ENCODE results near the gene SLC17A6. TPM values are rescaled to one million over a fixed set of nuclear protein-coding genes. Genes with fewer than 3 reads are reported as not detected.

Gene SLC17A6
- total RNA-seq, 1 experiment from 2014 or later: not detected

DNA sequence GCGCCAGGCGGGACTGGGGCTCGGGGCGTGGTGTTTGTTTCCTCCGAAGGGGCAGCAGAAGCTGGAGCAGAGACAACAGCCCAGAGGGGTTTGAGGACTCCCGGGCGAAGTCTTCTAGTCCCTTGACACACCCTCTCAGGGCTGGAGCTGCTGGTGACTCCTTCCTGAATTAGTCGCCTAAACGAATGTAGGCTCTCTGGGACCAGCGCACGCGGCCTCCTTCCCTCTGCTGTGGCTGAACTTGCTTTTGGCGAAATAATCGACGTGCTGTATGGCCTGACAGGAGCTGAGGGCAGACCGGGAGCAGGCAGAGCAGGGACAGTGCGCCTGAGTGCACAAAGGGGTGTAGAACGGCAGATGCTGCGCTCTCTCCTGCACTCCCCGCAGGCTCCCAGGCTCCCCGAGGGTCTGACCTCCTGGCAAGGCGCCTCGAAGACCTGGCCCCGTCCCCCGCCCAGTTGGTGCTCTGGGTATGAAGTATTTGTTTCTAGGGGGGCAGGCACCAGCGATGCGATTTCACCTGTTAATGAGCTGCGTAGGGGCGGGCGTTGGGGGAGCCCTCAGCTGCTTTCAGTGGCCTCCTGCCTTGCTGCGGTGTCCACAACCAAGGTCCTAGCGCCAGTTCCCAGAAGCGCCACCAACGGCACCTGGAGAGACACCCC lies 5.3 kb downstream of the SLC17A6 start:
- POLR2A ChIA-PET (ENCODE audit: unreplicated experiment): no interaction called here
- no peak for TF ChIP-seq CTCF (conservative IDR thresholded peaks at IDR 0.05)
- TF ChIP-seq EZH2 (IDR thresholded peaks at IDR 0.05; ENCODE audit: low read depth): no peak
- intact Hi-C loops (cut with micrococcal nuclease; ENCODE audit: unreplicated experiment): no loop called here
- Histone ChIP-seq H3F3A (ENCODE audit: insufficient read depth, low read depth) (no peaks in the 10 kb centered on the region), H3K4me1 (replicated peaks; ENCODE audit: insufficient read depth) (no peaks in the 10 kb centered on the region), H3K9me3 (ENCODE audit: insufficient read depth, low read depth) (no peaks in the 10 kb centered on the region), H3K79me2 (ENCODE audit: low read depth) (no peaks in the 10 kb centered on the region), H3K9me2 (ENCODE audit: insufficient read depth) (no peaks in the 10 kb centered on the region), H3K27me3 (ENCODE audit: insufficient read depth, low read depth) (peaks cover 47% of the 10 kb centered on the region), H3K4me3 (no peak overlapping the region), H3K36me3 (ENCODE audit: low read depth) (no peaks in the 10 kb centered on the region), H2AFZ (no peak overlapping the region), H3K4me2 (no peak overlapping the region), H3K27ac (no peak overlapping the region), H4K20me1 (ENCODE audit: insufficient read depth) (no peaks in the 10 kb centered on the region)
- no peak for DNase-seq
- CTCF ChIA-PET: no interaction called here
- no TSS peak for BruUV-seq (replicated peaks)

- intact Hi-C loops (cut with micrococcal nuclease; ENCODE audit: unreplicated experiment): no loop called here
- no peak overlapping the region for H2AFZ ChIP-seq
- TF ChIP-seq CTCF (conservative IDR thresholded peaks at IDR 0.05) (no peak), EZH2 (IDR thresholded peaks at IDR 0.05; ENCODE audit: low read depth) (no peak)
- peaks cover 47% of the 10 kb centered on the region for H3K27me3 ChIP-seq (ENCODE audit: insufficient read depth, low read depth)
- H3K79me2 ChIP-seq (ENCODE audit: low read depth): no peaks in the 10 kb centered on the region
- no peaks in the 10 kb centered on the region for H3K36me3 ChIP-seq (ENCODE audit: low read depth)
- ChIA-PET CTCF (no interaction called here), POLR2A (ENCODE audit: unreplicated experiment) (no interaction called here)
- no peaks in the 10 kb centered on the region for H3K9me2 ChIP-seq (ENCODE audit: insufficient read depth)
- H4K20me1 ChIP-seq (ENCODE audit: insufficient read depth): no peaks in the 10 kb centered on the region
- H3K4me3 ChIP-seq: no peak overlapping the region
- H3K9me3 ChIP-seq (ENCODE audit: insufficient read depth, low read depth): no peaks in the 10 kb centered on the region
- no peaks in the 10 kb centered on the region for H3K4me1 ChIP-seq (replicated peaks; ENCODE audit: insufficient read depth)
- DNase-seq: no peak
- no peak overlapping the region for H3K27ac ChIP-seq
- no peak overlapping the region for H3K4me2 ChIP-seq
- no TSS peak for BruUV-seq (replicated peaks)
- H3F3A ChIP-seq (ENCODE audit: insufficient read depth, low read depth): no peaks in the 10 kb centered on the region
These were observed 5.9 kb downstream of the SLC17A6 start for GRCh38 chr11:22344081-22344480.

DNA sequence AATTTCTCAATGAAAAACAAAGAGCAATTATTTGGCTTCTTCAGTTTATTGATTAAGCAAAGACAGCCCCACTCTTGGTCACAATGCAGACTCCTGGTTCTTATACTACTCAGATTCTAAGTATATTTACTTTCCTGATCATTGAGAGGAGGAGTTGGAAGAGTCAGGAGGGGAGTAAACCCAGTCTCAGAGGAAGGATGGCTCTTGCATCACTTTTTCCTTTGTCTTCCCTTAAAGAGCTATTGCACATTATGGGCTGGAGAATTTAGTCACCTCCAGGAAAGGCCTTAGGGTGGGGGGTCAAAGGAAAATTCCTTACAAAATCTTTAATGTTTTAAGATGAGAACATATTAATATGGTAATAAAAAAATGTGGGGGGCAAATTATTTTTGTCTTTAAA lies 8.1 kb downstream of the SLC17A6 start:
- H3K79me2 ChIP-seq (ENCODE audit: low read depth): no peaks in the 10 kb centered on the region
- H3K27me3 ChIP-seq (ENCODE audit: insufficient read depth, low read depth): peaks cover 34% of the 10 kb centered on the region
- ChIA-PET POLR2A (ENCODE audit: unreplicated experiment) (no interaction called here), CTCF (interaction anchor here (0.7 kb wide), 1 partner anchor 447 kb away, joined by 4 read pairs; no protein-coding TSS in a partner anchor)
- no peak overlapping the region for H3K27ac ChIP-seq
- H3F3A ChIP-seq (ENCODE audit: insufficient read depth, low read depth): no peaks in the 10 kb centered on the region
- no peak overlapping the region for H2AFZ ChIP-seq
- no peak overlapping the region for H3K4me2 ChIP-seq
- no peaks in the 10 kb centered on the region for H3K9me3 ChIP-seq (ENCODE audit: insufficient read depth, low read depth)
- no peaks in the 10 kb centered on the region for H4K20me1 ChIP-seq (ENCODE audit: insufficient read depth)
- H3K36me3 ChIP-seq (ENCODE audit: low read depth): no peaks in the 10 kb centered on the region
- H3K9me2 ChIP-seq (ENCODE audit: insufficient read depth): no peaks in the 10 kb centered on the region
- TF ChIP-seq EZH2 (IDR thresholded peaks at IDR 0.05; ENCODE audit: low read depth) (no peak), CTCF (conservative IDR thresholded peaks at IDR 0.05) (no peak)
- H3K4me3 ChIP-seq: no peak overlapping the region
- no peaks in the 10 kb centered on the region for H3K4me1 ChIP-seq (replicated peaks; ENCODE audit: insufficient read depth)
- intact Hi-C loops (cut with micrococcal nuclease; ENCODE audit: unreplicated experiment): no loop called here
- no TSS peak for BruUV-seq (replicated peaks)
- DNase-seq: no peak

Measured in PC-9 (cell line).